NOMO-1 treated with dmso at 0.1 percent for 144 hours (cell line): ENCODE measurements around the gene PEPD.

Experiments
- DNase-seq: peaks from one replicate; lab custom pipeline; 2025; ENCODE audit not compliant: unreplicated experiment; lab: John Stamatoyannopoulos, UW

The PEPD gene

GRCh38 chr19:33366897-33367296, 154.7 kb downstream of the PEPD start:
- DNase-seq, result no peak

GRCh38 chr19:33366127-33366526, 155.5 kb downstream of the PEPD start:
- no peak for DNase-seq

DNA sequence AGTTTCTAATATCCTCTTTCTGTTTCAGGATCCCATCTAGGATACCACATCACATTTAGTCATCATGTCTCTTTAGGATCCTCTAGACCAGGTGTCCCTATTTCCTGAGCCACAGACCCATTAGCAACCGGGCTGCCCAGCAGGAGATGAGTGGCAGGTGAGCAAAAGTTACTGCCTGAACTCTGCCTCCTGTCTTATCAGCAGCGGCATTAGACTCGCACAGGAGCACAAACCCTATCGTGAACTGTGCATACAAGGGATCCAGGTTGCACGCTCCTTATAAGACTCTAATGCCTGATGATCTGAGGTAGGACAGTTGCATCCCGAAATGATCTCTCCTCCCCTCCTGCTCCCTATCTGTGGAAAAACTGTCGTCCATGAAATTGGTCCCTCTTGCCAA, 155.9 kb downstream of the PEPD start:
- DNase-seq, result no peak

DNA sequence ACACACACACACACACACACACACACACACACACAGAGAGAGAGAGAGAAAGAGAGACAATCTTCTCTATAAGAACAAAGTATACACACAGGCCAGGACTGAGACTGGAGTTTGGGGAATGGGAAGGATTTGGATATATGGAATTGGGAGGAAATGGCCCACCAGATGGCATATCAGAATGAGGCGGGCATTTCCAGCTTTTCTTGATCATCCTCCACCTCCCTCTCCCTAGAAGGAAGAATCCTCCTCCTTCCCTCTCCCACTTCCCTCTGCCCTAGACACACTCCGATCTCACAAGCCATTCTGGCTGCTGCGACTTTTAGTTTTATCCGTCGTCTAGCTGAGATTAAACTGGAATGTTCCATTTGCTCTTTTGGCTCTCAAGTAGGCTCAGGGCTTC, 158.1 kb downstream of the PEPD start:
- no peak for DNase-seq

DNA sequence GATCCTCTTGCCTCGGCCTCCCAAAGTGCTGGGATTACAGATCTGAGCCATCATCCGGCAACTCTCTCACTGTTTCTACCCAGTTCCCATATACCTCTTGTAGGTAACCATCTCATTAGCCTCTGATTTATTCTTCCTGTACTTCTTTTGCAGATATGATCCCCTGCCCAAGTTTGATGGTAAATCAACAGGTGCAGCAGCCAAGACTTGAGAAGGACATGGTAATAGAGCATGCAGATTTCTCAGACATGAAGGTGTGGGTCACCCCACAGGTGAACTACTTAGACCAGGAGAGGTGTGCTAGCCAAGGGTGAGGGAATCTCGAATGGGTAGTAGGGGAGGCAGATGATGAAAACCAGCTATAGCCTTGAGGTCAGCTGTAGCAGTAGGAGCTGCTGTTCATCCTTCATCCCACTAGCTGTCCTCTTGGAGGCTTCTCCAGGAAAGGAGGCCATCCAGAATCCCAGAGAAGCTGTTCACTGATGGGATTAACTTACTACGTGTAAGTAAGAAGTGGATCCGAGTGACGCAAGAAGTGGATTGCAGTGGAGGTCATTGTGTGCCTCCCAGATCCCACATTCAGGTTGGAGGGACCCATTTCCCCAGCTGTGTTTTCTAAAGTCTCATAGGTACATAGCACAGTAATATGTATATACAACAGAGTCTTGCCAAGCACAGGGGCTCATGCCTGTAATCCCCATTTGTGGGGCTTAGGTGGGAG, 158.9 kb downstream of the PEPD start:
- no peak for DNase-seq

DNA sequence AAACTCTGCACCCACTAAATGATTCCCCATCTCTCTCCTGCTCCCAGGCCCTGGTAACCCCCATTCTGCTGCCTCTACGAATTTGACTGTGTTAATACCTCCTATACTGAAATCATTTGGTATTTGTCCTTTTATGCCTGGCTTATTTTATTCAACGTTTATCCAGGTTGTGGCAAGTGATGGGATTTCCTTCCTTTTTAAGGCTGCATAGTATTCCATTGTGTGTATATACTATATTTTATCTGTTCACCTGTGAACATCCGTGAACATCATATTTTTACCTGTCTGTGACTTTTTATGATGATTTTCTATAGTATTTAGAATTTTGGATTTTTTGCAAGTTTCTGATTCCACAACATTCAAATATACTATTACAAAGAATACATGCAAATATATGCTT, 162.0 kb downstream of the PEPD start:
- no peak for DNase-seq

DNA sequence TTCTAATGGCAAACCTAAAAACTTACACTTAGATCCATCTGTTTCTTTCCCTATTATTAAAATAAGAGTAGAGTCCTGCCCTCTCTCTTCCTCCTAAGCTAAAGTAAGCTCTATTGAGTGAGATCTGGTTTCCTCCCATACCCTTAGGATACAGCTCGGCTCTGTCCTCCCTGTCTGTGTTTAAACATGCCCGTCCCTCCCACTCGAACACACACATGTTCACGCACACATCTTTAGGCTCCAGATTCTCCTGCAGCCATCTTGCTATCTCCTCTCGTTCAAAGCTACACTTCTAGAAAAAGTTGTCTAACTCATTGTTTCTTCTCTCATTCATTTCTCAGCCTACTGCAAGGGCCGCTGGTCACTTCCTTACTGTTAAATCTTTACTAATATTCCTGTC, 163.2 kb downstream of the PEPD start:
- no peak for DNase-seq

DNA sequence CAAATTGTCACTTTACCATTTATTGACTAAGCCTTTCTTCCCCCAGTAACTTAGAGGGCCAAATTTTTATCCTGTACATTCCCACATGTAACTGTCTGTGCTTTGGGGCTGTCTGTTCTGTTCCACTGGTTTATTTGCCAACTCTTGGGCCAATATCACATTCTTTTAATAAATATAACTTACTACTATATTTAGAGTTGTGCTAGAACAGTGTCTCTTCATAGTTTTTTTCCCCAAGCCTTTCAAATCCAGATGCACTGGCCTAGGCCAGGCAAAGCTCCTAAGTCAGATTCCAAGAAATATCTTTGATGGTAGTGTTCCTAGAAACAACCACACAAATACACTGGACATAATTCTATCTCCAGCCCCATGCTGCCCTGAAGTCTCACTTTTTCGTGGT, 164.0 kb downstream of the PEPD start:
- DNase-seq, result no peak

- no peak for DNase-seq
These were observed 166.1 kb downstream of the PEPD start for GRCh38 chr19:33355535-33355934.

DNA sequence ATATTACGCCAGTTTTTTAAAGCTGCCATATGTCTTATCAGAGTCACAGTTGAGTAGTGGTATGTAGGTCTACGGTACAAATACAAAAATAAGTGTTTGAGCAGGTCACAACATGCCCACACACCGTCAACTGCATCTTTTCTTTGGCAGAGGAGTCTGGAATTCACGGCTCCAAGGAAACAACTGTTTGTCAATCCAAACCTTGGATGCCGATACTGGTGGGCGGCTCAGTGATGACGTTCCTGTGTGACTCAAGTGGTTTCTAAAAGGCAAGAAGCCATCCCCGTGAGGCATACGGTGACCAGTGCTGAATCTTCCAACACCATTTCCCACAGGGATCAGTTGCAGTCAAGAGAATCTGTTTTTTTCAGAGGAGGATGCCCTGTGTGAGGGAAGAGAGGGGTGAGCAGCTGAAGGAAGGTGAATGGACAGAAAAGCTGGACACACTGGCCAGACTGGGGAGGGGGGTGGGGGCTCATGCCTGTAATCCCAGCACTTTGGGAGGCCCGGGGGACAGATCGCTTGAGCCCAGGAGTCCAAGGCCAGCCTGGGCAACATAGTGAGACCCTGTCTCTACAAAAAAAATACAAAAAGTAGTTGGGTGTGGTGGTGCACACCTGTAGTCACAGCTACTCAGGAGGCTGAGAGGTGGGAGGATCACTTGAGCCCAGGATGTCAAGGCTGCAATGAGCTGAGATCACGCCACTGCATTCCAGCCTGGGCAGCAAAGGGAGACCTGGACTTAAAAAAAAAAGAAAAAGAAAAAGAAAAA, 170.9 kb downstream of the PEPD start:
- no peak for DNase-seq

- DNase-seq, result no peak
These were observed 172.0 kb downstream of the PEPD start for GRCh38 chr19:33349319-33350289.

GRCh38 chr19:33348301-33349010, 173.1 kb downstream of the PEPD start:
- DNase-seq, result no peak

GRCh38 chr19:33347300-33347699, 174.3 kb downstream of the PEPD start:
- no peak for DNase-seq

GRCh38 chr19:33346665-33347064, 174.9 kb downstream of the PEPD start:
- no peak for DNase-seq

DNA sequence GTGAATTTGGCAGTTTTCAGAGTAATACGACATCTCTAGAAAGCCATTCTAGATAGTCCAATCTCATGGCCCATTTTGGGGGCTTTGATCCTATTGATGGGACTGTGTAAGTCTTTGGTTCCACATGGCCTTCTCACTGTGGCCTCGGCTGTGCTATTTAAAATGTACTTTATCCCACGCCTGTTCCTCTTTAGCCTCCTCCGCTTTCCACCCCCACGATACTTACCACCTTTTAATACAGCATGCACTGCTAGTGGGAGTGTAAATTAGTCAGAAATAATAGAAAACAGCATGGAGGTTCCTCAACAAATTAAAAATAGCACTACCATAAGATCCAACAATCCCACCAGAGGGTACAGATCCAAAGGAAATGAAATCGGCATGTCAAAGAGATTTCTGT, 176.4 kb downstream of the PEPD start:
- DNase-seq, result no peak

DNA sequence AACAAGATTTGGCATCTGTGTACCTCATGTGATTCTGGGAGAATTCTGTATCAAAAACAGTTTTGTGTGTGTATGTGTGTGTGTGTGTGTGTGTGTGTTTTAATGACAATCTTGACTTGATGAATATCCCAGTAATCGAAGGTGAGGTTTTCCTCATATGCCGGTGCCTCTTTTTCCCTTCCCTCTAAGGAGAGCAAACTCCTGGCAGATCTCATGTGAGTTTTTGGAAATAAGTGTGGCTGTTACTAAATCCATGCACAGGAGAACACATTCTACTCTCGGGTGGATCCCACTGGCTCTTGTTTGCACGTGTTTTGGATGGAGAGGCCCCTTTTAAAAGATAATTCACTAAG, 177.0 kb downstream of the PEPD start:
- no peak for DNase-seq

DNA sequence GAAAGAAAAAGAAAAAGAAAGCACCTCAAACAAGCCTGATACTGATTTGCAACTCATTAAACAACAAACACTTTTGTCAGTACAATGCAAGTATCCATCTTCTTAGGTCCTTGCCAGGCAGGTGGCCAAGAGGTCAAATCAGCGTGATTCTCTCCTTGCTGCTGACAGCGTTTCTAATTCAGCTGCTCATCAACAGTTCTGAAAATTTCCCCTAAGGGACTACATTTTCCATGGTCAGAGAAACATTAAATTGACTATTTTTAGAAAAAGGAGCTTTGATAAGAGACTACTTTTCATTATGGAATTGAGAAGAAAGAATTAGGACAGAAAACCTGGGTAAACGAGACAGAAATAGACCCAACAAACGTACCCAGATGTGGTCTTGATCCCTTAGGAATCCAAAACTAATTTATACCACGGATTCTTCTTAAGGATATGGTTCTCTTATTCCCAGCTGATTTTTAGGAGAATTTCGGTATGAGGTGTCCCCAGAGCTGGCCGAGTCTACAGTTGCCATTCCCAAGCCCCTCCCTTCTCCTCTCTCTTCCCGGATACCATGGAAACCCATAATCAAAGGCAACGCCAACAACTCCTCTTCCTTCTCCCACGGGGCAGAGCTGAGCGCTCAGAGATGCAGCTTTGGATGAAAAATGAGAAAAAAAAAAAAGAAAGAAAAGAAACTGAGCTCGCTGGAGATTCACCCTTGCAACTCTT, 177.6 kb downstream of the PEPD start:
- DNase-seq, result no peak

- no peak for DNase-seq
These were observed 178.3 kb downstream of the PEPD start for GRCh38 chr19:33343301-33343700.

DNA sequence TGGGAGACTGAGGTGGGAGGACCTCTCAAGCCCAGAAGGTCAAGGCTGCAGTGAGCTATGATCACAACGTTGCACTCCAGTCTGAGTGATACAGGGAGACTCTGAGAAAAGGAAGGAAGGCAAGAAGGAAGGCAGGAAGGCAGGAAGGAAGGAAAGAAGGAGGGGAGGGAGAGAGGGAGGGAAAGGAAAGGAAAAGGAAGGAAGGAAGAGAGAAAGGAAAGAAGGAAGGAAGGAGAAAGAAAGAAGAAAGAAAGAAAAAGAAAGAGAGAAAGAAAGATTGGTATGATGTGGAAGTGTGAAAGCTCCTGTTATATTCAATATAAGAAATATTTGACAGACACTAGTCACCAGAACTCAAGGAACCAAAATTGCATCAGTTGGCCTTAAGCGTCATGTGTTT, 180.6 kb downstream of the PEPD start:
- DNase-seq, result no peak
